GM20000 (cell line): ENCODE data around the gene ENPP6.

ENCODE experiments used
- DNase-seq: peaks from one replicate; pipeline ENCODE4 v3.0.0; 2012; ENCODE audit warnings: low spot score
- TF ChIP-seq, protein P1 (sequence below): IDR thresholded peaks from 2 replicates; pipeline ENCODE4 v1.5.1; 2012; ENCODE audit warnings: mild to moderate bottlenecking, control low read depth; ENCODE audit errors: extremely low read depth, missing control alignments

Gene ENPP6

DNA sequence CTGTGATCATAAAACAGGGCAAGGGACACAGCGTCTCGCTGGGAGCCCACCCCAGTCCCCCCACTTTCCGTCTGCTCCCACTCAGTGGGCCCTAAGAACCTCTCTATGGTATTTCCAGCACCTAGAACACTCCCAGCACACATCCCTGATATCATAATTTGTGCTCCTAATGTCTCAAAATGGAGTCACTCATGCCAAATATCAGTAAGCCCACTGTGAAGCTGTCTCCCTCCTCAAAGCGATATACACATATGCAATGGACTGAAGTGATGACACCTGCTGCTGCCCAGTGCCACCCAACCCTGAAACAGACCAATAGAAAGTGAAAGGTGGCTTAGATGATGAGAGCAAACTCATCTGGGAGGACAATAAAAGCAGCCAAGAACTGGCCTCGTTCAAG is 17.9 kb downstream of the ENPP6 start:
- DNase-seq = no peak
- TF ChIP-seq, protein P1, sequence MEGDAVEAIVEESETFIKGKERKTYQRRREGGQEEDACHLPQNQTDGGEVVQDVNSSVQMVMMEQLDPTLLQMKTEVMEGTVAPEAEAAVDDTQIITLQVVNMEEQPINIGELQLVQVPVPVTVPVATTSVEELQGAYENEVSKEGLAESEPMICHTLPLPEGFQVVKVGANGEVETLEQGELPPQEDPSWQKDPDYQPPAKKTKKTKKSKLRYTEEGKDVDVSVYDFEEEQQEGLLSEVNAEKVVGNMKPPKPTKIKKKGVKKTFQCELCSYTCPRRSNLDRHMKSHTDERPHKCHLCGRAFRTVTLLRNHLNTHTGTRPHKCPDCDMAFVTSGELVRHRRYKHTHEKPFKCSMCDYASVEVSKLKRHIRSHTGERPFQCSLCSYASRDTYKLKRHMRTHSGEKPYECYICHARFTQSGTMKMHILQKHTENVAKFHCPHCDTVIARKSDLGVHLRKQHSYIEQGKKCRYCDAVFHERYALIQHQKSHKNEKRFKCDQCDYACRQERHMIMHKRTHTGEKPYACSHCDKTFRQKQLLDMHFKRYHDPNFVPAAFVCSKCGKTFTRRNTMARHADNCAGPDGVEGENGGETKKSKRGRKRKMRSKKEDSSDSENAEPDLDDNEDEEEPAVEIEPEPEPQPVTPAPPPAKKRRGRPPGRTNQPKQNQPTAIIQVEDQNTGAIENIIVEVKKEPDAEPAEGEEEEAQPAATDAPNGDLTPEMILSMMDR = no peak

DNA sequence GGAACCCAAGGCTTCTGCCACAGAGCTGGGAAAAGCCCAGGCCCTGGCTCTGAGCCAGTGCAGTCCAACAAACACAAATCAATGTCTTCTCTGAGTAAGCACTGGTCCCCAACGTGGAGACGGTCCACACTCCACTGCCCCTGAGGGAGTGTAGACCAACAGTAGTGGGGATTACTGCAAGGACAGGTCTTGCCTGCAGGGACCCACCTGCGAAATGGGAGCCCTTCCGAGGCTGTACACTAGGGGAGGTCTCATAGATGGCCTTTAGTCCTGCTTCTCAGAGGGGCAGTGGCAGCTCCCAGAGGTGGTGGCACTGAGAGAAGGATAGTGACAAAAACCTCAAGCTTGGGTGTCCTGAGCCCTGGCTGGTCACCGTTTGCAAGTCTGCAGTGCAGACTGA is 19.5 kb downstream of the ENPP6 start:
- TF ChIP-seq, protein P1 = no peak

DNA sequence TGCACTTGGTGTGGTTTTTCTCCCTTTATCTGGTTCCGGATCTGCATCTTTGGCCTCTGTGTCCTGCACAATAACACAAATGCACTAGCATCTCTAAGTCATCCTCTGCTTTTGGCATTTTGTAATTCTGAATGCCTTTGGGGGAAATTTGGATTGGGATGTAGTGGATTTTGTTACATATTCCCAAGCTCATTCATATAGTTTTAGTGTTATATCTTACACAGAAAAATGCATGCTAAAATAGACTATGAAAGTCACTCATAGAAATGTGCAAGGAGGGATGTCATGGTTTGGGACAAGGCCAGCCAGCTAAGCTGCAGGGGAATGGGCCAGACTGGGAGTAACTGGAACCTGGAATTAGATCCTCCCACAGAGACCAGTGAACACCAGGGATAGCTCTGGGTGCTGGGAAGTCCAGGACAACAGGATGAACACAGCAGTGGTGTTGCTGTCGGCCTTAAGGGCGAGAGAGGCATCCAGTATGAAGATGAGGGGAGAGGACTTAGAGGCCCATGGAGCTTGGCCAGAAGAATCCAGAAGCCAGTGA is 20.1 kb downstream of the ENPP6 start:
- DNase-seq = no peak
- TF ChIP-seq, protein P1 = no peak

More for the DNA sequence above, 19.5 kb downstream of the ENPP6 start:
- no peak for DNase-seq

DNA sequence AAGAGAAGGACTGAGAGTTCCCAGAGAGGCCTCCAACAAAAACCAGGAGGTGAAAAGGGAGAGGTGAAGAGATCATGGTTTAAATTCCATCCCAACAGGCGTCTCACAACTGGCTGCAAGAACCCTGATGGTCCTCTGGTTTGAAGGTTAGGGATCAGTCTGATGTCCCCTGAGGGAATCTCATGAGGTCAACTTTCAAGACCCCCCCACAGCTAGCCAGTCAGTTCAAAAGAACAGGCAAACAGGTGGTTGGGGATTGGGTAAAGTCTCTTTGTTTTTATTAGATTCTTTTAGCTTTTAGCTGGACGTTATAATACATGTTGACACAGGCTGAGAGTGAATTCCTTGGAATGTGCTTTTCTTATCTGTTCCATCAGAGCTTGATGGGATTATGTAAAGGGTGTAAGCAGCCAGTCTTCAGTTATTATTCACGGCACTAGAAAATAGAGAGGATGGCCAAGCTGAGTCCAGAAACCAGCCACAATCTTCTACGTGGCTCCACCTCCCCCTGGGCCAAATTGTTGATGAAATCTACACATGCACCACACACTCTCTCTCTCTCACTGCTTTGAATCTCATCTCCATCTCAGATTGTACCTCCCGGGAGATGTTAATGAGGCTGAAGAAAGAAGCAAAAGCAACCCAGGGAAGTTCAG is 20.8 kb downstream of the ENPP6 start:
- TF ChIP-seq, protein P1 = no peak
- no peak for DNase-seq

DNA sequence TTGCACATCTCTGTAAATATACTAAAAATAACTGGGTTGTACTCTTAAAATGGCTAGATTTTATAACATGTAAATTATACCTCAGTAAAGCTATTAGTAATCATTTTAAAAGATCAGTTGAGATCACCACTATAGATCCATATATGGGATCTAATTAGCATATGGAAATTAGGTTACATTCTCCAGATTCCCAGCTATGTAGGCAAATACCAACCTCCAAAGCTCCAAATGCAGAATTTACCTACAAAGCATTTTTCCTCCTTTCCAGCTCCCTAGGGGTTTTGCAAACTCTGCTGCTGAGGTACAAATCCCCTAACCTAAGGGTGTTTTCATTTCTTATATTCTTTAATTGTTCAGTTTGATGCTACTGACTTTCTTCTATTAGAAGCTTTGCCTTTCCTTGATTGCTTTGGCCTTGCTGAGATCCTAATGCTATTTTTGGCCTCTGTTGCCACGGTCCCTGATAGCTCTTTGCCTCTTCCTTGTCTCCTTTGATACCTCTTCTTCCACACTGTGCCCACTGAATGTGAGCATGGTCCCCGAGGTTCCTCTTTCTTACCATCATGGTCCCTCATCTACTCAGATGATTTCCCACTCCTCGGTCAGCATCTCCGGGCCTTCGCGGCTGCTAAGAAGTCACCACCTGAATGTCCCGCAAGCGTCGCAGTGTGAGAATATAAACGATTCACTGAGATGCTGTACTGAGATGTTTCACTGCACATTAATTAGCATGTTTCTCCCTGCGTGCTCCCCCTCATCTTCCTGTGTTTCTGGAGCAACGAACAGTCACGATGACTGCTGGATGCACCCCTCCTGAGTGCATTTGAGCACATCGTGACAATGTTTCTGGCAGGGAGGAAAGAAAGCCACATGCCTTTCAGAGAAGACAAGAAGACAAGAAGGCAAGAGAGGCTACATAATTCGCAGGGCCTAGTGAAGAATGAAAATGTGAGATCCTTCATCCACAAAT is 23.8 kb downstream of the ENPP6 start:
- TF ChIP-seq, protein P1 = no peak
- DNase-seq = no peak

DNA sequence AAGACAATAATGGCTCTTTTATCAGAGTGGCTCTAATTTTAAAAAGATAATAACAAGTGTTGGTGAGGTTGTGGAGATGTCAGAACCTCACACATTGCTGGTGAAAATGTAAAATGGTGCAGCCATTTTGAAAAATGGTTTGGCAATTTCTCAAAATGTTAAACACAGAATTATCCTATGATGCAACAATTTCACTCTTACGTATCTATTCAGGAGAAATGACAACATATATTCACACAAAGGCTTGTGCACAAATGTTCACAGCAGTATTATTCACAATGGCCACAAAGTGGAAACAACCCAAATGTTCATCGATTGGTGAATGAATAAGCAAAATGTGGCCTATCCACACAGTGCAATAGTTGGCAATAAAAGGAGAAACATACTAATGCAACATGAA is 24.7 kb downstream of the ENPP6 start:
- no peak for DNase-seq
- TF ChIP-seq, protein P1 = no peak

DNA sequence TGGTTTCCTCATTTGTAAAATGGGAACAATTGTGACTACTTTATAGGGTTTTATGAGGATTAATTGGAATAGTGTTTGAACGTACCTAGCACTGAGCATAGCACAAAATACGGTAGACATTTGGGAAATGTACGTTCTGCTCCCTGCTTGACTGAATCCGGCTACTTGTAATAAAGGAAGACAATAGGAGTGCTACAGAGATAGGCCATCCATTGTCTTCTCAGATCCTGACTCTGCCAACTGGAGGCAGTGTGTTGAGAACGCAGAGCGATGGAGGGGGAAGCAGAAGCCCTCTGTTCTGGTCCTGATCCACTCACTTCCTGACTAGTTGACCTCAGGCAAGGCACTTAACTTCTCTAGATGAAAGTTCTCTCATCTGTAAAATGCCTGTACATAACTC is 26.4 kb downstream of the ENPP6 start:
- DNase-seq = no peak
- TF ChIP-seq, protein P1 = no peak
